HCT116 (cell line): Measurements from ENCODE around the gene SPIRE1. TPM values are rescaled to one million over a fixed set of nuclear protein-coding genes. Genes with fewer than 3 reads are reported as not detected.

Experiments used
- ATAC-seq: fragments of 200-7000 bp; cut with Tn5 transposase; 2 replicates; pipeline ENCODE4 v1.9.1; 2020; ENCODE audit warnings: mild to moderate bottlenecking, moderate library complexity
- BruUV-seq: library from RNA; stranded (reverse); fragments of 400-500 nt; replicated peaks from 2 replicates; lab custom pipeline; 2021; lab: Mats Ljungman, UMichigan
- CTCF ChIA-PET: fragments of 300-600 bp; sonication (Branson Sonifier 250); formaldehyde crosslinking; loops from one replicate; lab custom pipeline; 2021; ENCODE audit warnings: antibody characterized with exemption; lab: Charles Lee
- POLR2A ChIA-PET: fragments of 300-600, 350-600 bp; sonication (Branson Sonifier 250); formaldehyde crosslinking; loops from one replicate; lab custom pipeline; 2021; ENCODE audit warnings: antibody characterized with exemption; lab: Charles Lee
- RAD21 ChIA-PET, 2 experiments: fragments of 300-600 bp; sonication (Branson Sonifier 250); formaldehyde crosslinking; loops; one replicate each; lab custom pipeline; 2023; ENCODE audit warnings: low total read pairs in 2 of 2; ENCODE audit not compliant: uncharacterized antibody in 2 of 2, unreplicated experiment in 2 of 2, low non-redundant PET in 1 of 2; lab: Charles Lee
- DNase-seq: peaks from one replicate; pipeline ENCODE4 v3.0.0-alpha.2; 2010; ENCODE audit warnings: low read depth, low spot score
- H2AFZ ChIP-seq: fragments of 200-600 bp; shearing (Covaris generic), sonication (generic); 2 replicates; pipeline ENCODE4 v1.6.1; 2017; ENCODE audit warnings: low read depth, mixed run types, mixed read lengths, antibody characterized with exemption, low read length; ENCODE audit not compliant: poor library complexity, severe bottlenecking
- H3K27ac ChIP-seq: 2 replicates; pipeline ENCODE4 v1.5.1; 2012; ENCODE audit warnings: low read depth, low read length
- H3K27me3 ChIP-seq: fragments of 200-600 bp; sonication (generic); 2 replicates; pipeline ENCODE4 v1.6.1; 2016; ENCODE audit warnings: mixed run types, low read length, mixed read lengths; ENCODE audit not compliant: insufficient read depth
- H3K36me3 ChIP-seq, 2 experiments: fragments of 200-500 bp in 1 of 2; fragments of 200-600 bp in 1 of 2; sonication (Bioruptor generic) in 1 of 2; sonication (generic) in 1 of 2; 2 replicates each; pipeline versions ENCODE4 v1.5.1 to v1.6.1; 2014 to 2016; ENCODE audit warnings: low read length in 2 of 2, inconsistent platforms in 1 of 2, mixed read lengths in 1 of 2, mixed run types in 1 of 2; ENCODE audit not compliant: insufficient read depth in 2 of 2, control insufficient read depth in 1 of 2
- H3K4me1 ChIP-seq, 2 experiments: fragments of 200-600 bp in 1 of 2; sonication (generic) in 1 of 2; 2 replicates each; pipeline versions ENCODE4 v1.5.1 to v1.6.1; 2012 to 2017; ENCODE audit warnings: low read length in 2 of 2, inconsistent platforms in 1 of 2, mild to moderate bottlenecking in 1 of 2, mixed read lengths in 1 of 2, mixed run types in 1 of 2, moderate library complexity in 1 of 2; ENCODE audit not compliant: insufficient read depth in 2 of 2, control insufficient read depth in 1 of 2
- H3K4me2 ChIP-seq: fragments of 200-600 bp; sonication (generic); 2 replicates; pipeline ENCODE4 v1.6.1; 2017; ENCODE audit warnings: mixed run types, low read length, mixed read lengths
- H3K4me3 ChIP-seq, 2 experiments: fragments of 200-600 bp in 1 of 2; sonication (generic) in 1 of 2; replicated peaks in 1 of 2; 2 replicates each; pipeline ENCODE4 v1.5.1; 2011 to 2016; ENCODE audit warnings: low read length in 2 of 2, control low read depth in 1 of 2, low read depth in 1 of 2, mild to moderate bottlenecking in 1 of 2, mixed read lengths in 1 of 2, mixed run types in 1 of 2
- H3K79me2 ChIP-seq: fragments of 200-600 bp; sonication (generic); 2 replicates; pipeline ENCODE4 v1.6.1; 2017; ENCODE audit warnings: mild to moderate bottlenecking, mixed run types, low read length, moderate library complexity, mixed read lengths; ENCODE audit not compliant: insufficient read depth
- H3K9ac ChIP-seq: fragments of 200-600 bp; sonication (generic); 2 replicates; pipeline ENCODE4 v1.6.1; 2016; ENCODE audit warnings: low read length, mixed read lengths
- H3K9me2 ChIP-seq: fragments of 200-600 bp; sonication (generic), shearing (Covaris generic); 2 replicates; pipeline ENCODE4 v1.6.1; 2017; ENCODE audit warnings: mixed run types, mild to moderate bottlenecking, moderate library complexity; ENCODE audit not compliant: insufficient read depth
- H3K9me3 ChIP-seq, 2 experiments: fragments of 200-500 bp in 1 of 2; fragments of 200-600 bp in 1 of 2; sonication (Bioruptor generic) in 1 of 2; sonication (generic) in 1 of 2; 2 replicates each; pipeline ENCODE4 v1.6.1; 2014 to 2017; ENCODE audit warnings: low read length in 2 of 2, mixed read lengths in 2 of 2, inconsistent platforms in 1 of 2, low read depth in 1 of 2, mild to moderate bottlenecking in 1 of 2, mixed run types in 1 of 2, moderate library complexity in 1 of 2; ENCODE audit not compliant: control insufficient read depth in 1 of 2, insufficient read depth in 1 of 2
- H4K20me1 ChIP-seq: fragments of 200-600 bp; sonication (generic), shearing (Covaris generic); 2 replicates; pipeline ENCODE4 v1.6.1; 2017; ENCODE audit warnings: mixed run types, mild to moderate bottlenecking, moderate library complexity; ENCODE audit not compliant: insufficient read depth
- CBX3 ChIP-seq: IDR thresholded peaks from 2 replicates; pipeline ENCODE4 v1.6.1; 2012; ENCODE audit warnings: low read depth
- EGR1 ChIP-seq: IDR thresholded peaks from 2 replicates; pipeline ENCODE4 v1.6.1; 2012; ENCODE audit warnings: low read depth
- JUND ChIP-seq: IDR thresholded peaks from 2 replicates; pipeline ENCODE4 v1.6.1; 2012
- POLR2AphosphoS5 ChIP-seq: IDR thresholded peaks from 2 replicates; pipeline ENCODE4 v1.6.1; 2011; ENCODE audit warnings: mild to moderate bottlenecking, low read depth, low read length, moderate library complexity
- SIN3A ChIP-seq: IDR thresholded peaks from 2 replicates; pipeline ENCODE4 v1.6.1; 2012; ENCODE audit warnings: low read depth
- SP1 ChIP-seq: IDR thresholded peaks from 2 replicates; pipeline ENCODE4 v1.6.1; 2012; ENCODE audit warnings: low read depth
- ZBTB33 ChIP-seq: IDR thresholded peaks from 2 replicates; pipeline ENCODE4 v1.6.1; 2011; ENCODE audit warnings: mild to moderate bottlenecking, low read length, moderate library complexity; ENCODE audit not compliant: insufficient replicate concordance; ENCODE audit errors: extremely low read depth
- ZFX ChIP-seq: fragments of 450-650 bp; IDR thresholded peaks from 2 replicates; pipeline ENCODE4 v1.6.1; 2017
- ZNF274 ChIP-seq: fragments of 200-500 bp; sonication (Bioruptor generic); IDR thresholded peaks from 2 replicates; pipeline ENCODE4 v1.6.1; 2014; ENCODE audit warnings: mild to moderate bottlenecking, low read depth, low read length, inconsistent platforms
- intact Hi-C: fragments of 100-400 bp; cut with micrococcal nuclease; formaldehyde crosslinking; loops from 2 replicates; pipeline ENCODE4 v1.10.0; 2022
- total RNA-seq: library from RNA; stranded (reverse); gene quantifications from one replicate; pipeline ENCODE4 v1.2.1, GENCODE V29; 2021; ENCODE audit not compliant: unreplicated experiment
- TF ChIP-seq, protein P1 (sequence below), 3 experiments: fragments of 200-600 bp in 1 of 3; sonication (generic) in 1 of 3; IDR thresholded peaks in 2 of 3; conservative IDR thresholded peaks in 1 of 3; 2 replicates each; pipeline ENCODE4 v1.5.1; 2012 to 2017; ENCODE audit warnings: low read depth in 2 of 3, low read length in 2 of 3, antibody characterized with exemption in 1 of 3, borderline replicate concordance in 1 of 3, control low read depth in 1 of 3, mild to moderate bottlenecking in 1 of 3, mixed read lengths in 1 of 3, mixed run types in 1 of 3, moderate library complexity in 1 of 3; ENCODE audit not compliant: insufficient read depth in 1 of 3
- TF ChIP-seq, protein P2 (sequence below): IDR thresholded peaks from 2 replicates; pipeline ENCODE4 v1.6.1; 2012

The SPIRE1 gene
- total RNA-seq, 1 experiment from 2014 or later, result 26.6 TPM

DNA sequence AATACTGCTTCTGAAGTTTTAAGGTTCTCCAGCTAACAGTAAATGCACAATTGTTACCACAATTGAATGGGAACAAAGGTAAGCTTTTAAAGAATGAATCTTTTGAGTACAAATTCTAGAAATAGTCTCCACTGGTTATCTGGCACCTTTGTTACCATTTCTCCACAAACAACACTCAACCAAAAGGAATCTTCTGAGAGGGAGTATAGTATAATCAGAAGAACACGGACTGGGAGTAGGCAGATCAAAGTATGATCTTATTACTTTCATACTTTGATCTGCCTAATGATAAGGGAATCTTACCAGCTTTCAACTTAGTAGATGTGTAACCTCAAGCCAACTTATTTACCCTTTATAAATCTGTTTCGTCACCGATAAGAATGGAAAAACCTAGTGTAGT, 43.3 kb upstream of the SPIRE1 start (continued):
- TF ChIP-seq ZBTB33 (no peak), EGR1 (no peak)

GRCh38 chr18:12699747-12700146, 41.8 kb upstream of the SPIRE1 start:
- H3K4me2 ChIP-seq, result peak overlapping the region; percentile 86; the same call in 1 of the 2 replicates
- no peak overlapping the region for H3K27ac ChIP-seq
- ATAC-seq (no peak), DNase-seq (no peak)
- H2AFZ ChIP-seq, result no peak overlapping the region
- H3K9ac ChIP-seq, result no peak overlapping the region
- no peak overlapping the region for H3K4me3 ChIP-seq
- H3K9me3 ChIP-seq, result no peaks in the 10 kb centered on the region
- H4K20me1 ChIP-seq, result no peaks in the 10 kb centered on the region
- H3K27me3 ChIP-seq, result no peaks in the 10 kb centered on the region
- RAD21 ChIA-PET, result no interaction called here
- POLR2A ChIA-PET, result interaction anchor here (1.0 kb wide), 1 partner anchor 8 kb away, joined by 3 read pairs; no protein-coding TSS in a partner anchor
- no TSS peak for BruUV-seq
- no peaks in the 10 kb centered on the region for H3K9me2 ChIP-seq
- H3K36me3 ChIP-seq, result peaks cover 7 to 18% of the 10 kb centered on the region in 2 experiments
- peaks cover 62% of the 10 kb centered on the region for H3K79me2 ChIP-seq
- CTCF ChIA-PET, result no interaction called here
- H3K4me1 ChIP-seq, result peaks cover 8 to 23% of the 10 kb centered on the region in 2 experiments; a peak in 3 of 4 replicates
- TF ChIP-seq, protein P1, sequence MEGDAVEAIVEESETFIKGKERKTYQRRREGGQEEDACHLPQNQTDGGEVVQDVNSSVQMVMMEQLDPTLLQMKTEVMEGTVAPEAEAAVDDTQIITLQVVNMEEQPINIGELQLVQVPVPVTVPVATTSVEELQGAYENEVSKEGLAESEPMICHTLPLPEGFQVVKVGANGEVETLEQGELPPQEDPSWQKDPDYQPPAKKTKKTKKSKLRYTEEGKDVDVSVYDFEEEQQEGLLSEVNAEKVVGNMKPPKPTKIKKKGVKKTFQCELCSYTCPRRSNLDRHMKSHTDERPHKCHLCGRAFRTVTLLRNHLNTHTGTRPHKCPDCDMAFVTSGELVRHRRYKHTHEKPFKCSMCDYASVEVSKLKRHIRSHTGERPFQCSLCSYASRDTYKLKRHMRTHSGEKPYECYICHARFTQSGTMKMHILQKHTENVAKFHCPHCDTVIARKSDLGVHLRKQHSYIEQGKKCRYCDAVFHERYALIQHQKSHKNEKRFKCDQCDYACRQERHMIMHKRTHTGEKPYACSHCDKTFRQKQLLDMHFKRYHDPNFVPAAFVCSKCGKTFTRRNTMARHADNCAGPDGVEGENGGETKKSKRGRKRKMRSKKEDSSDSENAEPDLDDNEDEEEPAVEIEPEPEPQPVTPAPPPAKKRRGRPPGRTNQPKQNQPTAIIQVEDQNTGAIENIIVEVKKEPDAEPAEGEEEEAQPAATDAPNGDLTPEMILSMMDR (IDR thresholded peaks at IDR 0.05 in 2 of 3, conservative IDR thresholded peaks at IDR 0.05 in 1 of 3; ENCODE audit: borderline replicate concordance in 1 of 3, insufficient read depth in 1 of 3, low read depth in 2 of 3, low read length in 2 of 3), result no peak
- TF ChIP-seq EGR1 (no peak), ZBTB33 (no peak), ZFX (no peak), SIN3A (no peak), JUND (no peak), POLR2AphosphoS5 (no peak), ZNF274 (no peak), CBX3 (no peak), SP1 (no peak)
- TF ChIP-seq, protein P2, sequence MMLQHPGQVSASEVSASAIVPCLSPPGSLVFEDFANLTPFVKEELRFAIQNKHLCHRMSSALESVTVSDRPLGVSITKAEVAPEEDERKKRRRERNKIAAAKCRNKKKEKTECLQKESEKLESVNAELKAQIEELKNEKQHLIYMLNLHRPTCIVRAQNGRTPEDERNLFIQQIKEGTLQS, result no peak
- intact Hi-C loops, result no loop called here
